ENCODE results near the gene IP6K1. TPM values are rescaled to one million over a fixed set of nuclear protein-coding genes. Genes with fewer than 3 reads are reported as not detected.

Gene IP6K1
- total and polyA plus RNA-seq, 2 experiments from 2014 or later: 10.7 to 35.5 TPM

GRCh38 chr3:49716169-49716568 is 70.2 kb downstream of the IP6K1 start:
- Histone ChIP-seq H3K4me2 (no peak overlapping the region), H3K79me2 (replicated peaks; ENCODE audit: insufficient read depth) (no peaks in the 10 kb centered on the region), H2AFZ (no peak overlapping the region), H4K20me1 (replicated peaks; ENCODE audit: insufficient read depth) (peaks cover 3% of the 10 kb centered on the region; the same call in 1 of the 2 replicates), H3K9me2 (ENCODE audit: insufficient read depth) (no peaks in the 10 kb centered on the region), H3K4me1 (ENCODE audit: insufficient read depth) (no peaks in the 10 kb centered on the region; the same call in 1 of the 2 replicates), H3K27me3 (ENCODE audit: insufficient read depth) (no peaks in the 10 kb centered on the region), H3K27ac (ENCODE audit: low read depth) (no peak overlapping the region), H3K4me3 (no peak overlapping the region), H3F3A (replicated peaks; ENCODE audit: low read depth) (peaks cover 4% of the 10 kb centered on the region; the same call in 1 of the 2 replicates), H3K36me3 (ENCODE audit: insufficient read depth) (0 out of 2 replicates have a peak, but pooled peaks cover 1% of the 10 kb centered on the region)
- H3K27ac Mint-ChIP-seq: no peak overlapping the region
- DNase-seq (ENCODE audit: low spot score) (no peak), ATAC-seq (no peak)
- TF ChIP-seq POLR2AphosphoS5 (IDR thresholded peaks at IDR 0.05; ENCODE audit: low read depth) (no peak), EZH2phosphoT487 (IDR thresholded peaks at IDR 0.05; ENCODE audit: unreplicated experiment) (no peak), EZH2 (IDR thresholded peaks at IDR 0.05; ENCODE audit: low read depth, unreplicated experiment) (no peak), CREB1 (CRISPR knock-in tag; IDR thresholded peaks at IDR 0.05; ENCODE audit: low read depth) (no peak), ZNF462 (CRISPR knock-in tag; IDR thresholded peaks at IDR 0.05) (no peak), NANOG (IDR thresholded peaks at IDR 0.05; ENCODE audit: borderline replicate concordance) (no peak), STAT1 (IDR thresholded peaks at IDR 0.05; ENCODE audit: unreplicated experiment) (no peak), REST (IDR thresholded peaks at IDR 0.05; ENCODE audit: unreplicated experiment) (no peak), ZNF114 (CRISPR knock-in tag; IDR thresholded peaks at IDR 0.05) (no peak), ETS1 (IDR thresholded peaks at IDR 0.05) (no peak), ZNF331 (CRISPR knock-in tag; IDR thresholded peaks at IDR 0.05; ENCODE audit: low read depth) (no peak), JUNB (IDR thresholded peaks at IDR 0.05; ENCODE audit: unreplicated experiment) (no peak), CTCF (conservative IDR thresholded peaks at IDR 0.05; ENCODE audit: low read depth in 2 of 2) (no peak)
- H3K27me3 Mint-ChIP-seq (ENCODE audit: insufficient read depth, low read depth, poor library complexity): peaks cover 35% of the 10 kb centered on the region
- H3K9me3 Mint-ChIP-seq: peaks cover 6% of the 10 kb centered on the region; the same call in 1 of the 3 replicates
- no peak overlapping the region for H3K4me3 Mint-ChIP-seq
- peaks cover 11% of the 10 kb centered on the region for H3K36me3 Mint-ChIP-seq (ENCODE audit: low read depth)
- H3K4me1 Mint-ChIP-seq: peaks cover 15% of the 10 kb centered on the region

All from GM23338 (cell line).